ENCODE measurements around the gene TRIP6.
"Not testable (repeated sequence)": the region's sequence is repeated elsewhere in the genome, so short reads cannot be mapped to it uniquely, and the experiment has no call there.

The TRIP6 gene

GRCh38 chr7:100919779-100920437 lies 52.7 kb downstream of the TRIP6 start:
- not testable (repeated sequence) for DNase-seq

GRCh38 chr7:100921039-100921438 lies 53.9 kb downstream of the TRIP6 start:
- no peak for DNase-seq

All from NCI-H2081 (cell line).